HG02588 (cell line): ENCODE data around the gene GRK1.
"Not testable (repeated sequence)": the region's sequence is repeated elsewhere in the genome, so short reads cannot be mapped to it uniquely, and the experiment has no call there.

ENCODE experiments used
- ATAC-seq: cut with Tn5 transposase; IDR thresholded peaks from one replicate; pipeline ENCODE4 v1.9.1; 2021; ENCODE audit warnings: mild to moderate bottlenecking, moderate library complexity; ENCODE audit not compliant: unreplicated experiment

GRK1 gene

DNA sequence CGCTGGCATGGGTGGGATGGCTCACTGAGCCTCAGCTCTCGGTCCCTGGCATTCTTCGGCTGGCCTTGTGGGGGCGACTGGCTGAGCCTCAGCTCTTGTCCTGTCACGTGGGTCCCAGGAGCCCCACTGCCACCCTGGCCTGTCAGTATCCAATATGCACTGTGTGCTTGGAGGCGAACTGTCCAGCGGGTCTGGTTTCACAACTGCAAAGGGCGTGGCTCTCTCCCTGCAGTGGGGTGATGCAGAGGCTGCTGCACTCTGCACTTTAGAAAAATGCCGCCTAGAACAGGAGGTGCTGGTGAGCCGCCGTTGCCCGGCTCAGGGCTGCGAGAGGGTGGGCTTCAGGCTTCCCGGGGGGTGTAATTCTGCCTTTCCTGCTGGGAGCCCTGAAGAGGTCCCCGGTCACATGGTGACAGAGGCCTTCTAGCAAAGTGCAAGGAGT lies 75.0 kb downstream of the GRK1 start:
- ATAC-seq = no peak

DNA sequence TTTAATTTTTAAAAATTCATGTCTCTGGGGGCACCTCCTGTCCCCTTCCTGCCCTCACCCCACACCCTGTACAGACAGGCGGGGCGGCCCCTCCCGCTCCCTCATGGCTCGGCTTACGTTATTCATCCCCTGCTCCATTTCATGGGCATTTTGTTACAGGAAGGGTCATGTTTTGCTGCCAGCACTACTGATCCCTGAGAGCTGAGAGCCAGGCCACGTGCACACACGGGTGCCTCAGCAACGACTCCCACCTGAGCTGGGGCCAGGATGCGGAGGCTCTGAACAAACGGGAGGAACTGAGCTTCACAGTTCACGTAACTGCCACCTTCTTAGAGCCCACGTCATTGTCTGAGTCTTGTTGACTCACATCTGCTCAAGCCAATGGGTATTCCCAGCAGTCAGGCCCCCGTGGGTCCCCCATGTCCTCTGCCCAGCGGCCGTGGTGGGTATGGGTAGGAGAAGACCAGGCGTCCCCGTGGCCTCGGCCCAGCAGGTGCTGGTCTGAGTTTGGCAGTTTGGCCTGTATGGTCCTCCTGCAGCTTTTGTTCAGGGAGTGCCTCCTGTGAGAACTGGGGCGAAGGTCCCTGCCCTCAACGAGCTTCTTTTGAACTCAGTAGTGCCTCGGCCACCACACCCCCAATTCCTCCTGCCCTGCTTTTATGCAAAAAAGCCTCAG lies 75.6 kb downstream of the GRK1 start:
- ATAC-seq = no peak

- ATAC-seq = no peak
Observed at GRCh38 chr13:113743366-113744195, 76.6 kb downstream of the GRK1 start.

- ATAC-seq = no peak
Observed at GRCh38 chr13:113744197-113745000, 77.4 kb downstream of the GRK1 start.

DNA sequence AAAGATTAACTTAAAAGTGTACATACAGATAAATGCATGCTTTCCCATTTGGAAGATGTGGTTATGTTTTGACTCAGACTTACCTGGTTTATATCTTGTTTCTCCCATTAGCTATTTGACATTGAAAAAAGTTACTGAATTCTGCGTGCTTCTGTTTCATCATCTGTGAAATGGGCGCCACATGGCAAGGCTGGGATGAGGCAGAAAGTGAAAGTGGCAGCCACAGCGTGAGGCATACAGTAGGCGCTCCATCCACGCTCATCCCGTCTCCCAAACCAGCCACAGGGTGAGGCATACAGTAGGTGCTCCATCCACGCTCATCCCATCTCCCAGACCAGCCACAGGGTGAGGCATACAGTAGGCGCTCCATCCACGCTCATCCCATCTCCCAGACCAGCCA lies 78.0 kb downstream of the GRK1 start:
- no peak for ATAC-seq

- not testable (repeated sequence) for ATAC-seq
Observed at GRCh38 chr13:113745500-113746142, 78.6 kb downstream of the GRK1 start.

DNA sequence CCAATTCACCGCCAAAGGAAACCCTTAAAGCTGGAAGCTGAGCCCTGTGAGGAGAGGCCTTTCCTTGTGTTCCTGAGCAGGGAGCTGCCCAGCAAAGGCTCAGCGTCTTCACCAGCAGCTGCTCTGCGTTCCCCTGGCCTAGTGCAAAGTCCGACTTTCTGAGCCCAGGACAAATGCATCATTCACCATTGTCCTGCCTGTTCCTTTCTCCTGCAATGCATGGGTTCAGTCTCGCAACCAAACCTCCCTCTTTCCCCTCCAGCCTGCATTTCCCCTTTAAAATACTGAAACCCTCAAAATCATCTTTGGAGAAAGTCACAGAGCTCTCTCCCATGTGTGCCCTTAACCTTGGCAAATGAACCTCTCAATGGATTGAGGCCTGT lies 79.1 kb downstream of the GRK1 start:
- no peak for ATAC-seq

- ATAC-seq = no peak
Observed at GRCh38 chr13:113746671-113747070, 79.7 kb downstream of the GRK1 start.

DNA sequence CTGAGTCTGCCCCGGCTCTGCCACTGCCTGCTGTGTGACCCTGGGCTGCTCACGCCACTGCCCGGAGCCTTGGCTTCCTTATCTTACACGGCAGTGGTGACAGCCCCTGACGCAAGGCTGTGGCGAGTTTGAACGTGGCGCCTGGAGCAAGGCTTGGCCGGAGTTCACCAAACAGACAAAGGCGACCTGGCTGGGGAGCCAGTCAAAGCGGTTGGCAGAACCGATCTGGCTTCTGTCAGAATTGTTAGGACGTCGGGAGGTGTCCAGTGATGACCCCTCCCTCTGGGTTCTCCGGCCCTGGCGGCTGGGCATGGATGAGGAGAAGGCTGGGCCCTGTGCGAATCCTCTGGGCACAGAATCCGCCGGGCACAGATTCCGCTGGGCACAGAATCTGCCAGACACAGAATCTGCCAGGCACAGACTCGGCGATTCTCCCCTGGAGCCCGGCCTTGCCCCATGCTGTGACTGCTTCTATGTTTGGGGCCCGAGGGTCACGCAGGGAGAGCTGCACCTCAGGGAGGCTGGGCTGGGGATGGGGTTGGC lies 80.3 kb downstream of the GRK1 start:
- no peak for ATAC-seq

GRCh38 chr13:113748101-113748861 lies 81.3 kb downstream of the GRK1 start:
- no peak for ATAC-seq

GRCh38 chr13:113748862-113749451 lies 81.9 kb downstream of the GRK1 start:
- no peak for ATAC-seq

- no peak for ATAC-seq
Observed at GRCh38 chr13:113749507-113749906, 82.5 kb downstream of the GRK1 start.

- ATAC-seq = no peak
Observed at GRCh38 chr13:113749967-113750366, 82.9 kb downstream of the GRK1 start.

GRCh38 chr13:113750554-113751399 lies 83.8 kb downstream of the GRK1 start:
- no peak for ATAC-seq

DNA sequence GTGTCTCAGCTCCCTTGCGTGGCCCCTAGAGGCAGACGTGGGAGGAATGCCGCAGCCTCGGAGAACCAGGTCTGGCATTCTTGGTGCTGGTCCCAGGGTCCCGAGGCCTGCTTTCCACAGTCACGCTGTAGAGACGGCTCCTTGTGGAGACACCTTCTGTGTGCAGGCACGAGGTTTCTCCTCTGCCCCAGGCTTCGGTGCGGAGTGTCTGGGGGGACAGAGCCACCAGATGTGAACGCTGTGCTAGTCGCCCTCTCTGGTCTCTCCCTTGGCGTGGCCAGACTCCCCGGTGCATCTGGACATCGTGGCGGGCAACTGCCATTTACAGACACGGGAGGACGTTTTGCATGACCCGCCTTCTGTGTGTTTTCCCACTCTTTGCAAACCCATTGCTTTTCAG lies 84.5 kb downstream of the GRK1 start:
- no peak for ATAC-seq

DNA sequence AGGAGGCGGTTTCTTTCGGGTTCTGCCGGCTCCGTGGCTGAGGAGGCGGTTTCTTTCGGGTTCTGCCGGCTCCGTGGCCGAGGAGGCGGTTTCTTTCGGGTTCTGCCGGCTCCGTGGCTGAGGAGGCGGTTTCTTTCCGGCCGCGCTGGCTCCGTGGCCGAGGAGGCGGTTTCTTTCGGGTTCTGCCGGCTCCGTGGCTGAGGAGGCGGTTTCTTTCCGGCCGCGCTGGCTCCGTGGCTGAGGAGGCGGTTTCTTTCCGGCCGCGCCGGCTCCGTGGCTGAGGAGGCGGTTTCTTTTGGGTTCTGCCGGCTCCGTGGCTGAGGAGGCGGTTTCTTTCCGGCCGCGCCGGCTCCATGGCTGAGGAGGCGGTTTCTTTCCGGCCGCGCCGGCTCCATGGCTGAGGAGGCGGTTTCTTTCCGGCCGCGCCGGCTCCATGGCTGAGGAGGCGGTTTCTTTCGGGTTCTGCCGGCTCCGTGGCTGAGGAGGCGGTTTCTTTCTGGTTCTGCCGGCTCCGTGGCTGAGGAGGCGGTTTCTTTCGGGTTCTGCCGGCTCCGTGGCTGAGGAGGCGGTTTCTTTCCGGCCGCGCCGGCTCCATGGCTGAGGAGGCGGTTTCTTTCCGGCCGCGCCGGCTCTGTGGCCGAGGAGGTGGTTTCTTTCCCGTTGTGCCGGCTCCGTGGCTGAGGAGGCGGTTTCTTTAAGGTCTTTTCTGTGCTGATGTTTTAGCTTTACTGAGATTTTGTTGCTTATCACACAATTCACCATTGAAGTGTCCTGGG lies 85.4 kb downstream of the GRK1 start:
- not testable (repeated sequence) for ATAC-seq

- ATAC-seq = no peak
Observed at GRCh38 chr13:113753171-113753570, 86.2 kb downstream of the GRK1 start.

GRCh38 chr13:113754242-113754641 lies 87.2 kb downstream of the GRK1 start:
- ATAC-seq = no peak
